K562 treated with DMSO at 1 percent for 48 hours (cell line): ENCODE measurements around the gene ORMDL2. TPM values are rescaled to one million over a fixed set of nuclear protein-coding genes. Genes with fewer than 3 reads are reported as not detected.

ENCODE experiments used
- total RNA-seq: library from RNA; unstranded; fragments of 300-600 nt; gene quantifications from 2 replicates; pipeline ENCODE4 v1.2.3, GENCODE V29; 2022; ENCODE audit warnings: low replicate concordance; ENCODE audit errors: extremely low read depth

The ORMDL2 gene, protein sequence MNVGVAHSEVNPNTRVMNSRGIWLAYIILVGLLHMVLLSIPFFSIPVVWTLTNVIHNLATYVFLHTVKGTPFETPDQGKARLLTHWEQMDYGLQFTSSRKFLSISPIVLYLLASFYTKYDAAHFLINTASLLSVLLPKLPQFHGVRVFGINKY
- not detected in 2 replicates for total RNA-seq

DNA sequence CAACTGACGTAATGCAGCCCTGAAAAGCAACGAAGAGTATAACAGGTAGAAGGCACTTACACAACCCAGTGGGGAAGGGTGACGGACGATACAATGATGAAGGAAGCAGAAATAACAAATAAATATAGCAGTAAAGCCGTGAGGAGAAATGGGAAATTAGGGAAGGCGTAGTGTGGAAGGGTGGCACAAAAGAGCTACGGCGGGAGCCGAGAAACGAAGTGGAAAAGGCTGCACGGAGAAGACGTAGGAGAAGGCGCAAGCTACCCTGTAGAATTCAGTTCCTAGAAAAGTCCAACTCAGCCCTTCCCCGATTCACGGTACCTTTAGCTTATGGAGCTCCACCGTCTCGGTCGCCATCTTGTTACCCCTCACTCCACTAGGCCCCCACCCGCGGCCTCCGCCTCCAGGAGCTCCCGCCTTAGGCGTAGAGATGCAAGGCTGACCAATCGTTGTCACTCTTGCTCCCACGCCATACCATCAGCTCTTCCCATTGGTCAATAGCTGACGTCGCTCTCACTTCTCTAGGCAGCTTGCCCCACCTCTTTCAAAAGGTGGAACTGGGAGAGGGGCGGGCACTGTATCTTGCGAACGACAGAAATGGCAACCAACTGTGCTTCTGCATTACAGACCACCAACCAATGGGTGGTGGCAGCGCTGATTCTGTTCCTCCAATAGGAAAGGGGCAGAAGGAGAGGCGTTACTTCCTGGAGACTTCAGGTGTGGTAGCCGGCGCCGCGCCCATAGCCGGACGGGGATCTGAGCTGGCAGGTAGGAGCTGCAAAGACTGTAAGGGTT, at the start of gene ORMDL2, which contains the start of gene SARNP:
ORMDL2 (plus strand) TSS at position 697 of the 795 bp plus-strand sequence. CDS start 959 bp downstream, outside the sequence.
SARNP (minus strand) TSS at position 380 of the 795 bp plus-strand sequence; CDS start at position 357, 23 bp downstream.

DNA sequence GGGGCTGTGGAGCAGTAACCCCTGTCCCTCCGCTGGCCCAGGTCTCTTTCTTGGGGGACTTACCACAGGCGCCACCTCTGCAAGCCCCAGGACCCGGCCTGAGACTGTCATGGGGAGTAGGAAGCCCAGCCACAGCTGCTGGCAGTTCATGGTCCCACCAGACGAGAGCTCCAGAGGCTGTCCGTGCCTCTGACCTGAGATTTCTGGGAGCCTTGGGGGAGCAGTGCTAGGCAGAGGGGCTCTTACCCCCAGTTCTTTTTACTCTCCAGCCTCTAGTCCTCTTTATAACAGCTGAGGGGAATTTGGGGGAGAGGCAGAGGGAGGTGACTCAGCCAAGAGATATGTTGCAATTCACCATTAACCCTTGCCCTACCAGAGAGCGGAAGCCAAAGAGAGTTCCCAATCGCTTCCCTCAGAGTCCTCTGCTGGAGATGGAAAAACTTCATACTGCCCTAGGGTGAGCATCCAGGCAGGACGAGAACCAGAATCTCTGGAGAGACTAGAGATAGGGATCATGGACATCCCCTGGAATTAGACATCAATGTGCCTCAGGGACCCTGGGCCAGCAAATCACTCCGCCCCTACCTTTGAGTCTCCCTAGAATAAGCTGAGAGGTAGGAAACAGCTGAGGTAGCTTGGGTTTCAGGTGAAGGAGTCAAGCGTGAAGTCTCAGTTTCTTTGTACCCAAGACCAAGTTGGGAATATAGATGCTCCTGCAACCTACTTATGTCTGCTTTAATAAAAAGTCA, 25.0 kb downstream of the ORMDL2 start, which contains the start of gene MMP19:
MMP19 (minus strand) TSS at position 256 of the 749 bp plus-strand sequence; CDS start at position 150, 106 bp downstream.

Other genes starting within 250 kb of the ORMDL2 start
- gene OR2AP1, start 245.6 kb upstream of the ORMDL2 start, total RNA-seq, result not detected in 2 replicates
- not detected in 2 replicates for gene OR10P1, start 181.1 kb upstream of the ORMDL2 start, total RNA-seq
- not detected in 2 replicates for gene ITGA7, start 110.1 kb upstream of the ORMDL2 start, total RNA-seq
- not detected in 2 replicates for gene BLOC1S1, start 102.0 kb upstream of the ORMDL2 start, total RNA-seq
- not detected in 2 replicates for gene RDH5, start 97.6 kb upstream of the ORMDL2 start, total RNA-seq
- 1,854 TPM in 1 of 2 replicates, not detected in the other for gene CD63, start 89.0 kb upstream of the ORMDL2 start, total RNA-seq
- gene GDF11, start 74.9 kb upstream of the ORMDL2 start, total RNA-seq, result not detected in 2 replicates
- not detected in 2 replicates for gene SARNP, start 317 bp upstream of the ORMDL2 start, total RNA-seq
- not detected in 2 replicates for gene DNAJC14, start 11.5 kb downstream of the ORMDL2 start, total RNA-seq
- not detected in 2 replicates for gene MMP19, start 24.9 kb downstream of the ORMDL2 start, total RNA-seq
- not detected in 2 replicates for gene PYM1, start 109.9 kb downstream of the ORMDL2 start, total RNA-seq
- not detected in 2 replicates for gene DGKA, start 113.1 kb downstream of the ORMDL2 start, total RNA-seq
- not detected in 2 replicates for gene PMEL, start 148.0 kb downstream of the ORMDL2 start, total RNA-seq
- gene CDK2, start 148.8 kb downstream of the ORMDL2 start, total RNA-seq, result not detected in 2 replicates
- gene RAB5B, start 156.0 kb downstream of the ORMDL2 start, total RNA-seq, result not detected in 2 replicates
- gene SUOX, start 179.2 kb downstream of the ORMDL2 start, total RNA-seq, result not detected in 2 replicates
- not detected in 2 replicates for gene IKZF4, start 203.0 kb downstream of the ORMDL2 start, total RNA-seq
- gene RPS26, start 223.9 kb downstream of the ORMDL2 start, total RNA-seq, result not detected in 2 replicates